Tibial nerve (tissue), 3 donors: ENCODE measurements around the gene KRT85.

Experiments
- POLR2A ChIP-seq, 2 donors: fragments of 450-650 bp; IDR thresholded peaks; one replicate each; pipeline ENCODE4 v1.6.1; 2017; ENCODE audit warnings: antibody characterized with exemption in 2 of 2, mild to moderate bottlenecking in 2 of 2, moderate library complexity in 2 of 2
- TF ChIP-seq, protein P1 (sequence below), 5 experiments: fragments of 200-600 bp in 3 of 5; fragments of 450-650 bp in 2 of 5; sonication (generic) in 3 of 5; IDR thresholded peaks; one replicate each; pipeline ENCODE4 v1.5.1; 2016 to 2019; ENCODE audit warnings: antibody characterized with exemption in 5 of 5, mild to moderate bottlenecking in 3 of 5, moderate library complexity in 2 of 5

DNA sequence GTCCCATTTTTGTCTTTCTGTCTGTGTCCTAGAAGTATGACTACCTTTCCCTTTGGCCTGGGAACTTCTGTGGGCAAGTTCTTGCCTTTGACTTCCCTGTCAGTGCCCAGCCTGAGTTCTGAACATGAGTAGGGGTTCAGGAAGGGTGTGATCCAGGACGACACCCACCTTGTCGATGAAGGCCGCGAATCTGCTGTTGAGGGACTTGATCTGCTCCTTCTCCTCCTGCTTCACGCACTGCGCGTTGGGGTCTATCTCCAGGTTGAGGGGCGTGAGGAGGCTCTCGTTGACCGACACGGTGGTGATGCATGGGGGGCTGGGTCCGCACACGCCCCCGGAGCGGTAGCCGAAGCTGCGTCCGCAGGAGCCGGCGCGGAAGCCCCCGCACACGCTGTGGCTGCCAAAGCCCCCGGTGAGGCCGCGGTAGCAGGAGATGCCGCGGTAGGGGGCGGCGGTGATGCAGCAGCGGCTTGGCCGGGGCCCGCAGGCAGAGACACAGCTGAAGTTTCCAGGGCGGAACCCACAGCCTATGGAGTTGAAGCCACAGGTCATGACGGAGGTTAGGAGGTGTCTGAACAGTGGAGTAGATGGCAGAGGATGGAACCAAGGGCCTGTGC is 46.4 kb downstream of the KRT85 start, which contains the start of gene KRT83:
- TF ChIP-seq, protein P1, sequence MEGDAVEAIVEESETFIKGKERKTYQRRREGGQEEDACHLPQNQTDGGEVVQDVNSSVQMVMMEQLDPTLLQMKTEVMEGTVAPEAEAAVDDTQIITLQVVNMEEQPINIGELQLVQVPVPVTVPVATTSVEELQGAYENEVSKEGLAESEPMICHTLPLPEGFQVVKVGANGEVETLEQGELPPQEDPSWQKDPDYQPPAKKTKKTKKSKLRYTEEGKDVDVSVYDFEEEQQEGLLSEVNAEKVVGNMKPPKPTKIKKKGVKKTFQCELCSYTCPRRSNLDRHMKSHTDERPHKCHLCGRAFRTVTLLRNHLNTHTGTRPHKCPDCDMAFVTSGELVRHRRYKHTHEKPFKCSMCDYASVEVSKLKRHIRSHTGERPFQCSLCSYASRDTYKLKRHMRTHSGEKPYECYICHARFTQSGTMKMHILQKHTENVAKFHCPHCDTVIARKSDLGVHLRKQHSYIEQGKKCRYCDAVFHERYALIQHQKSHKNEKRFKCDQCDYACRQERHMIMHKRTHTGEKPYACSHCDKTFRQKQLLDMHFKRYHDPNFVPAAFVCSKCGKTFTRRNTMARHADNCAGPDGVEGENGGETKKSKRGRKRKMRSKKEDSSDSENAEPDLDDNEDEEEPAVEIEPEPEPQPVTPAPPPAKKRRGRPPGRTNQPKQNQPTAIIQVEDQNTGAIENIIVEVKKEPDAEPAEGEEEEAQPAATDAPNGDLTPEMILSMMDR (IDR thresholded peaks at IDR 0.05), result no peak
- TF ChIP-seq POLR2A (IDR thresholded peaks at IDR 0.05), result no peak
